ENCODE results near the gene UBE2Q1. TPM values are rescaled to one million over a fixed set of nuclear protein-coding genes. Genes with fewer than 3 reads are reported as not detected.
A peak's percentile ranks its signal among the peaks of the same experiment; 100 is the strongest.

The UBE2Q1 gene
- total RNA-seq, 4 donors from 2014 or later, result 30.6 to 60.2 (median 32.0) TPM

DNA sequence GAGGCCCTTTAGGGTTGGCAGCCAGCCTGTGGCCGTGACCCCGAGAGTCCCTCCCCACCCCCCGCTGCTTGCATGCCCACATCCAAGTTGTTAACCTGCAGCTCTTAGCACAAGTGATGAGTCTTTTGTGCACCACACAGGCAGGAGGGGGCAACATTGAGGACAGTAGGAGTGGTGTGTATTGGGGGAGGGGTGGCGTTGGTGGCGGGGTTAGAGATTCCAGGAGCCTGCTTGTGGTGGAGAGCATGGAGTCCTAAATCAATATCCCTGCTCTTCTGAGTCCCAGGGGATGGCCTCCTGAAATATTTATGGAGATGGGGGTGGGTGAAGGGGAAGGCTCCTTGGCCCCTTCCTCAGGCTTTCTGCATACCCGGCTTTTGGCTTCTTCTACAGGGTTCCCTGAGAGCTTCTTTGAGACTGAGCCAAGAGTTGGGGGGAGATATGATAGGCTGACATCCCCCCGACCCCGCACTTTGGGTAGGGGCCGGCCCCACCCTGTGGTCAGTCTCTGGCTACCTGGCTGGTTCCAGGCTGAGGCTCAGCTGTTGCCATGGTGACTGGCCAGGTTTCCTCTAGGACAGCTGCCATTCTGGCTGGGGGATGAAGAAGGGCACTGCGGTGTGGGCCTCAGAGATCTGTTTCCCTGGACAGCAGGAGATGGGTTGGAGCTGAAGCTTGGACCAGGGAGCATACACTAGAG is 14.2 kb upstream of the UBE2Q1 start:
- H3K36me3 ChIP-seq, result peaks cover 4% of the 10 kb centered on the region
- H3K27me3 ChIP-seq, result peaks cover 10% of the 10 kb centered on the region
- peaks cover 8% of the 10 kb centered on the region for H3K4me1 ChIP-seq
- WGBS, result 71% methylated on average over 6 of the region's 10 CpGs
- H3K4me3 ChIP-seq, result no peak overlapping the region
- no peak overlapping the region for H3K27ac ChIP-seq
- TF ChIP-seq POLR2AphosphoS5 (IDR thresholded peaks at IDR 0.05) (no peak), POLR2A (IDR thresholded peaks at IDR 0.05) (no peak), EP300 (IDR thresholded peaks at IDR 0.05) (no peak)
- TF ChIP-seq, protein P1, sequence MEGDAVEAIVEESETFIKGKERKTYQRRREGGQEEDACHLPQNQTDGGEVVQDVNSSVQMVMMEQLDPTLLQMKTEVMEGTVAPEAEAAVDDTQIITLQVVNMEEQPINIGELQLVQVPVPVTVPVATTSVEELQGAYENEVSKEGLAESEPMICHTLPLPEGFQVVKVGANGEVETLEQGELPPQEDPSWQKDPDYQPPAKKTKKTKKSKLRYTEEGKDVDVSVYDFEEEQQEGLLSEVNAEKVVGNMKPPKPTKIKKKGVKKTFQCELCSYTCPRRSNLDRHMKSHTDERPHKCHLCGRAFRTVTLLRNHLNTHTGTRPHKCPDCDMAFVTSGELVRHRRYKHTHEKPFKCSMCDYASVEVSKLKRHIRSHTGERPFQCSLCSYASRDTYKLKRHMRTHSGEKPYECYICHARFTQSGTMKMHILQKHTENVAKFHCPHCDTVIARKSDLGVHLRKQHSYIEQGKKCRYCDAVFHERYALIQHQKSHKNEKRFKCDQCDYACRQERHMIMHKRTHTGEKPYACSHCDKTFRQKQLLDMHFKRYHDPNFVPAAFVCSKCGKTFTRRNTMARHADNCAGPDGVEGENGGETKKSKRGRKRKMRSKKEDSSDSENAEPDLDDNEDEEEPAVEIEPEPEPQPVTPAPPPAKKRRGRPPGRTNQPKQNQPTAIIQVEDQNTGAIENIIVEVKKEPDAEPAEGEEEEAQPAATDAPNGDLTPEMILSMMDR (IDR thresholded peaks at IDR 0.05), result no peak
- H3K9me3 ChIP-seq, result no peaks in the 10 kb centered on the region
- DNase-seq (ENCODE audit: low spot score in 2 of 2), result no peak

DNA sequence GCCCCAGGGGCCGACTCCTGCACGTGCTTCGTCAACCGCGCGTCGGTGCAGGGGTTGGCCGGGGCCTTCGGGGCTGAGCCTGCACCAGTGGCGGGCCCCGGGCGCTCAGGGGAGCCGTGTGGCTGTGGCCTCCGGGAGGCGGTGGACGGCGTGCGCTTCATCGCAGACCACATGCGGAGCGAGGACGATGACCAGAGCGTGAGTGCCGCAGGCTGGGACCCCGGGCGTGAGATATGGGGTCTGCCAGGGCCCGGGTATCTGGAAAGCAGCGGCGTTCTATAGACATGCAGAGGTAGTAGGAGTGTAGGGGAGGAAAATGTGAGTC is 13.5 kb upstream of the UBE2Q1 start:
- Histone ChIP-seq H3K27ac (no peak overlapping the region), H3K4me1 (peaks cover 9% of the 10 kb centered on the region), H3K36me3 (peaks cover 4% of the 10 kb centered on the region), H3K9me3 (no peaks in the 10 kb centered on the region), H3K4me3 (no peak overlapping the region), H3K27me3 (peaks cover 16% of the 10 kb centered on the region)
- TF ChIP-seq POLR2A (IDR thresholded peaks at IDR 0.05) (no peak), EP300 (IDR thresholded peaks at IDR 0.05) (no peak), POLR2AphosphoS5 (IDR thresholded peaks at IDR 0.05) (no peak)
- TF ChIP-seq, protein P1 (IDR thresholded peaks at IDR 0.05), result no peak
- WGBS, result 99% methylated on average over 18 of the region's 29 CpGs
- no peak for DNase-seq (ENCODE audit: low spot score in 2 of 2)

DNA sequence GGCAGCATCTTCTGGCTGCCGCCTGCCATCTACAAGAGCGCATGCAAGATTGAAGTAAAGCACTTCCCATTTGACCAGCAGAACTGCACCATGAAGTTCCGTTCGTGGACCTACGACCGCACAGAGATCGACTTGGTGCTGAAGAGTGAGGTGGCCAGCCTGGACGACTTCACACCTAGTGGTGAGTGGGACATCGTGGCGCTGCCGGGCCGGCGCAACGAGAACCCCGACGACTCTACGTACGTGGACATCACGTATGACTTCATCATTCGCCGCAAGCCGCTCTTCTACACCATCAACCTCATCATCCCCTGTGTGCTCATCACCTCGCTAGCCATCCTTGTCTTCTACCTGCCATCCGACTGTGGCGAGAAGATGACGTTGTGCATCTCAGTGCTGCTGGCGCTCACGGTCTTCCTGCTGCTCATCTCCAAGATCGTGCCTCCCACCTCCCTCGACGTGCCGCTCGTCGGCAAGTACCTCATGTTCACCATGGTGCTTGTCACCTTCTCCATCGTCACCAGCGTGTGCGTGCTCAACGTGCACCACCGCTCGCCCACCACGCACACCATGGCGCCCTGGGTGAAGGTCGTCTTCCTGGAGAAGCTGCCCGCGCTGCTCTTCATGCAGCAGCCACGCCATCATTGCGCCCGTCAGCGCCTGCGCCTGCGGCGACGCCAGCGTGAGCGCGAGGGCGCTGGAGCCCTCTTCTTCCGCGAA is 12.9 kb upstream of the UBE2Q1 start:
- peaks cover 16% of the 10 kb centered on the region for H3K27me3 ChIP-seq
- H3K4me1 ChIP-seq, result peaks cover 9% of the 10 kb centered on the region
- no peak for TF ChIP-seq POLR2A (IDR thresholded peaks at IDR 0.05)
- no peak for TF ChIP-seq EP300 (IDR thresholded peaks at IDR 0.05)
- TF ChIP-seq POLR2AphosphoS5 (IDR thresholded peaks at IDR 0.05), result no peak
- TF ChIP-seq, protein P1 (IDR thresholded peaks at IDR 0.05), result no peak
- no peak overlapping the region for H3K4me3 ChIP-seq
- no peak for DNase-seq (ENCODE audit: low spot score in 2 of 2)
- WGBS, result 96% methylated on average over 43 of the region's 59 CpGs
- H3K9me3 ChIP-seq, result no peaks in the 10 kb centered on the region
- peaks cover 3% of the 10 kb centered on the region for H3K36me3 ChIP-seq
- H3K27ac ChIP-seq, result no peak overlapping the region

DNA sequence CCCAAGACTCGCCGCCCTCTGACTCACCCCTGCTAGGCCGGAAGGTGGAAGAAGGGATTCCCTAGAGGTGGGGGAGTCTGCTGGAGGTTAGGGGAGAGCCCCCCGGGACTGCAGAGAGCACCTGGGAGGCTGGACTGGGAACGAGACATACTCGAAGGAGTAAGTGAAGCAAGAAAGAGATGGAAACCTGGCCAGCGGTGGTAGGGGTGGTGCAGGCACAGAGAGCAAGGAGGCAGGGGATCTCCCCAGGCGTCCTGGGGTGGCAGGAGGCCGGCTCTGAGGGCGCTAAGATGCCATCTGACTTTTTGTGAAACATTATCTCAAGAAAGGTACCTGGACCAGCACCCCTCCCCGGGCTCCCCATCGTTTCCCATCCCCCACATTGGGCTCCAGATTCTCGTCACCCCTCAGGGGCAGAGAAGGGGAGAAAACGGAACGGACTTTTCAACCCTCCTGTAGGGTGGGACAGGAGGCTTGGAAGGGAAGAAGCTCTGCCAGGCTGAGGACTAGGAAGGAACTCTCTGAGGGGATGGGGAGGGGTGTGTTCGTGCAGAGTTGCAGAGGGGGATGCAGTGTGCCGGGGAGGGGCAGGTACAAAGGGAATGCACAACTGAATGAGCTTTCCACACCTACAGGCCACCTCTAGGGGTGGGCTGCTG is 9.8 kb upstream of the UBE2Q1 start:
- H3K36me3 ChIP-seq, result no peaks in the 10 kb centered on the region
- TF ChIP-seq POLR2AphosphoS5 (IDR thresholded peaks at IDR 0.05), result no peak
- TF ChIP-seq EP300 (IDR thresholded peaks at IDR 0.05), result no peak
- TF ChIP-seq, protein P1 (IDR thresholded peaks at IDR 0.05), result no peak
- no peak for TF ChIP-seq POLR2A (IDR thresholded peaks at IDR 0.05)
- WGBS, result 37% methylated on average over 17 of the region's 17 CpGs
- H3K27me3 ChIP-seq, result peaks cover 16% of the 10 kb centered on the region
- DNase-seq (ENCODE audit: low spot score in 2 of 2), result no peak
- no peaks in the 10 kb centered on the region for H3K9me3 ChIP-seq
- H3K4me3 ChIP-seq, result peak overlapping the region; percentile 41
- H3K27ac ChIP-seq, result no peak overlapping the region
- peaks cover 9% of the 10 kb centered on the region for H3K4me1 ChIP-seq

All from suprapubic skin (tissue), 4 donors.